ENCODE data around the gene PIGZ.
"Not testable (repeated sequence)": the region's sequence is repeated elsewhere in the genome, so short reads cannot be mapped to it uniquely, and the experiment has no call there.

Gene PIGZ

GRCh38 chr3:196947136-196947859 is 21.3 kb downstream of the PIGZ start:
- no peaks in the 10 kb centered on the region for H3K9me3 ChIP-seq (ENCODE audit: severe bottlenecking)
- H3K36me3 ChIP-seq: no peaks in the 10 kb centered on the region
- H3K4me3 ChIP-seq (ENCODE audit: low read depth, low read length): no peak overlapping the region
- 0 out of 2 replicates have a peak, but pooled peaks have one; percentile 10 for TF ChIP-seq CTCF (IDR thresholded peaks at IDR 0.05; ENCODE audit: low read depth, low read length)
- DNase-seq: no peak
- H3K27me3 ChIP-seq (ENCODE audit: insufficient read depth, low read depth, severe bottlenecking): no peaks in the 10 kb centered on the region
- H3K27ac ChIP-seq: no peak overlapping the region

GRCh38 chr3:196944037-196944790 is 24.4 kb downstream of the PIGZ start:
- peak overlapping the region; percentile 84; the same call in 1 of the 2 replicates for H3K4me3 ChIP-seq (ENCODE audit: low read depth, low read length)
- not testable (repeated sequence) for H3K36me3 ChIP-seq; H3K9me3 ChIP-seq (ENCODE audit: severe bottlenecking); H3K27me3 ChIP-seq (ENCODE audit: insufficient read depth, low read depth, severe bottlenecking)
- peak overlapping the region; percentile 93 for H3K27ac ChIP-seq
- peak; percentile 68 for DNase-seq

- Histone ChIP-seq H3K36me3 (peaks cover 9% of the 10 kb centered on the region; the same call in 1 of the 2 replicates), H3K27ac (peak overlapping the region; percentile 93), H3K4me3 (ENCODE audit: low read depth, low read length) (peak overlapping the region; percentile 84), H3K27me3 (ENCODE audit: insufficient read depth, low read depth, severe bottlenecking) (no peaks in the 10 kb centered on the region), H3K9me3 (ENCODE audit: severe bottlenecking) (no peaks in the 10 kb centered on the region)
- no peak for DNase-seq
- no peak for TF ChIP-seq CTCF (IDR thresholded peaks at IDR 0.05; ENCODE audit: low read depth, low read length)
Measured at GRCh38 chr3:196942915-196943277, 25.7 kb downstream of the PIGZ start.

- H3K9me3 ChIP-seq (ENCODE audit: severe bottlenecking): no peaks in the 10 kb centered on the region
- peak within 1 kb of the TSS; percentile 93 for H3K27ac ChIP-seq
- TF ChIP-seq CTCF (IDR thresholded peaks at IDR 0.05; ENCODE audit: low read depth, low read length): peak; percentile 72
- H3K4me3 ChIP-seq (ENCODE audit: low read depth, low read length): peak within 1 kb of the TSS; percentile 84
- H3K36me3 ChIP-seq: peaks cover 13% of the 10 kb centered on the region
- peak; percentile 93 for DNase-seq
- H3K27me3 ChIP-seq (ENCODE audit: insufficient read depth, low read depth, severe bottlenecking): no peaks in the 10 kb centered on the region
Measured at GRCh38 chr3:196942226-196942914, 26.3 kb downstream of the PIGZ start, which contains the start of gene NCBP2. NCBP2 (minus strand) TSS chr3:196942528; CDS start chr3:196942503, 25 bp downstream.

- no peak for TF ChIP-seq CTCF (IDR thresholded peaks at IDR 0.05; ENCODE audit: low read depth, low read length)
- H3K9me3 ChIP-seq (ENCODE audit: severe bottlenecking): no peaks in the 10 kb centered on the region
- H3K27me3 ChIP-seq (ENCODE audit: insufficient read depth, low read depth, severe bottlenecking): no peaks in the 10 kb centered on the region
- peak overlapping the region; percentile 93 for H3K27ac ChIP-seq
- H3K36me3 ChIP-seq: peaks cover 16% of the 10 kb centered on the region
- DNase-seq: no peak
- peak overlapping the region; percentile 84 for H3K4me3 ChIP-seq (ENCODE audit: low read depth, low read length)
Measured at GRCh38 chr3:196941729-196942225, 26.9 kb downstream of the PIGZ start.

- Histone ChIP-seq H3K27ac (no peak overlapping the region), H3K9me3 (ENCODE audit: severe bottlenecking) (no peaks in the 10 kb centered on the region), H3K27me3 (ENCODE audit: insufficient read depth, low read depth, severe bottlenecking) (no peaks in the 10 kb centered on the region), H3K4me3 (ENCODE audit: low read depth, low read length) (no peak overlapping the region), H3K36me3 (peaks cover 18% of the 10 kb centered on the region)
- no peak for DNase-seq
- TF ChIP-seq CTCF (IDR thresholded peaks at IDR 0.05; ENCODE audit: low read depth, low read length): no peak
Measured at GRCh38 chr3:196938576-196938975, 30.1 kb downstream of the PIGZ start.
